Mucosa of rectum (tissue), 2 donors: Measurements from ENCODE around the gene SRR.

Source experiments
- H3K27ac ChIP-seq, 2 donors: one replicate each; pipeline ENCODE4 v1.7.0; 2013; ENCODE audit warnings: inconsistent platforms in 2 of 2, low read depth in 2 of 2, low read length in 2 of 2
- H3K27me3 ChIP-seq, 2 donors: one replicate each; pipeline ENCODE4 v1.7.0; 2013; ENCODE audit warnings: low read length in 2 of 2; ENCODE audit not compliant: control insufficient read depth in 2 of 2, insufficient read depth in 2 of 2
- H3K36me3 ChIP-seq, 2 donors: one replicate each; pipeline ENCODE4 v1.7.0; 2013; ENCODE audit warnings: low read length in 2 of 2; ENCODE audit not compliant: control insufficient read depth in 2 of 2, insufficient read depth in 2 of 2
- H3K4me1 ChIP-seq, 2 donors: one replicate each; pipeline ENCODE4 v1.7.0; 2013; ENCODE audit warnings: low read length in 2 of 2, mild to moderate bottlenecking in 1 of 2; ENCODE audit not compliant: control insufficient read depth in 2 of 2, insufficient read depth in 2 of 2
- H3K4me3 ChIP-seq, 2 donors: one replicate each; pipeline ENCODE4 v1.7.0; 2013; ENCODE audit warnings: low read length in 2 of 2
- H3K9ac ChIP-seq, 2 donors: one replicate each; pipeline ENCODE4 v1.7.0; 2013; ENCODE audit warnings: low read length in 2 of 2, low read depth in 1 of 2, mild to moderate bottlenecking in 1 of 2
- H3K9me3 ChIP-seq, 2 donors: one replicate each; pipeline ENCODE4 v1.7.0; 2013; ENCODE audit warnings: low read length in 2 of 2; ENCODE audit not compliant: control insufficient read depth in 2 of 2
- donor health status: healthy.
- donor health status: Normal muscosa, but diverticular disease.

Gene SRR

DNA sequence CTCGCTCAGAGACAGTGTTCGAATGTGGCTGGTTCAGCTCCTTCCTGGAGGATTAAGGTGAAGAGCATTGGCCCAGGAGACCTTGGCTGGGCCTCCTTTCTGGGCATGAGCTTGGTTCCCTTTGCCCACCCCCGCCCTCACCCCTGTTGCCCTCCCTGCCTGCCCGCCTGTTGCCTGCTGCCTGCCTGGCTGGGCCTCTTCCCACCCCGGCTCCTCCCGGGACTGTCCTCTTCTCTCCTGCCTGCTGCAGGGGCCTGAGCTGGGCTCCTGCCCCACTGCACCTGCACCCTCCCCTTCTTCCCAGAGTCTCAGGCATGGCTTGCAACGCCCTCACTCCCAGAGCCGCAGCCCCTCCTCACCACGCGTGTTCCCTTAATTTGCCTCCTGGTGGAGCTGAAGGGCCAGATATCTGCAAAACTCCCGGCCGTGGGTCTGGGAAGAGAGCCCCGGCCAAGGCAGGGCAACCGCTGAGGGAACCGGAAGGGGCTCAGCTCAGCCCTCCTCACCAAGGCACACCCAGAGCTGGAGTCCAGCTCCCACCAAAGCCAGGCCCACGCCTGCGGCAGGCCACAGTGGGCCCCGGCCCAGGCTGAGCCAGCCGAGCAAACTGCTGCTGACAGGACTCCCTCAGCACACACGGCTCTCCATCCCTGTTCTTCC is 65.9 kb downstream of the SRR start:
- Histone ChIP-seq H3K4me1 (peaks cover 0 to 2% of the 10 kb centered on the region in 2 donors), H3K36me3 (peaks cover 17% of the 10 kb centered on the region in 2 donors), H3K9me3 (no peaks in the 10 kb centered on the region), H3K27me3 (no peaks in the 10 kb centered on the region), H3K27ac (no peak overlapping the region), H3K9ac (no peak overlapping the region), H3K4me3 (no peak overlapping the region)

DNA sequence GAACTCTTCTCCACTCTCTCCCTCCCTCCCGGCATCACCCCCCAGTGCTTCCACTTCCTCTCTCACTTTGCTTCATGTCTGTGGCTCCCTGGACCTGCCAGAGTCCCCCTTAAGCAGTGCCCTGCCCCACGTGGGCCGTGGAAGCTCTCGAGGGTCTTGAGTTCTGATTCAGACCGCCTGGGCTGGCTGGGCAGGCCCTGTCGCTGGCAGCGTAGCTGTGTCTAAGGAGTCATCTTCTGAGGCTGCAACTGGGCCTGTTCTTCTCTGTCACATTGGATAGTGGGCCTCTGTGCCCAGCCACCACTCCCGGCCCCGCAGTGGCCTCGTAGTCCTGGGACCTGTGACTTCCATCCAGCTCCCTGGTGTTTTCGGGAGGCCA is 66.5 kb downstream of the SRR start:
- Histone ChIP-seq H3K9me3 (no peaks in the 10 kb centered on the region), H3K27ac (no peak overlapping the region), H3K9ac (no peak overlapping the region), H3K4me1 (peaks cover 0 to 2% of the 10 kb centered on the region in 2 donors), H3K4me3 (no peak overlapping the region), H3K36me3 (peaks cover 17 to 18% of the 10 kb centered on the region in 2 donors), H3K27me3 (no peaks in the 10 kb centered on the region)

- H3K4me3 ChIP-seq, result no peak overlapping the region
- no peaks in the 10 kb centered on the region for H3K9me3 ChIP-seq
- H3K9ac ChIP-seq, result no peak overlapping the region
- peaks cover 0 to 2% of the 10 kb centered on the region in 2 donors for H3K4me1 ChIP-seq
- no peaks in the 10 kb centered on the region for H3K27me3 ChIP-seq
- no peak overlapping the region for H3K27ac ChIP-seq
- peaks cover 12 to 21% of the 10 kb centered on the region in 2 donors for H3K36me3 ChIP-seq
Measured at GRCh38 chr17:2371183-2372130, 67.7 kb downstream of the SRR start.

DNA sequence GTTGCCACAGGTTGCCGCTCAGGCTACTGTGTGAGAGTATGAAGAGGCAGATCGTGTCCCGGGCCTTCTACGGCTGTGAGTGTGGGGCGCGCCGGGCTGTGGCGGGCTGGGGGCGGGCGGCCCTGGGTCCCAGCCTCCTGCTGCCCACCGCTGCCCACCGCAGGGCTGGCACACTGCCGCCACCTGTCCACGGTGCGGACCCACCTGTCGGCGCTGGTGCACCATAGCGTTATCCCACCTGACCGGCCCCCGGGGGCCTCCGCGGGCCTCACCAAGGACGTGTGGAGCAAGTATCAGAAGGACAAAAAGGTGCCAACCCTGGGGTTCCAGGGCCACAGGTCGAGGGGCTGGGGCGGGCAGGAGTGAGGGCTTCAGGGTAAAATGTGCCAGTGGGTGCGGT is 68.4 kb downstream of the SRR start:
- H3K4me1 ChIP-seq, result peaks cover 0 to 2% of the 10 kb centered on the region in 2 donors
- H3K36me3 ChIP-seq, result peaks cover 11 to 21% of the 10 kb centered on the region in 2 donors
- no peaks in the 10 kb centered on the region for H3K27me3 ChIP-seq

GRCh38 chr17:2372681-2373080 is 68.9 kb downstream of the SRR start:
- H3K9ac ChIP-seq, result no peak overlapping the region
- H3K4me3 ChIP-seq, result no peak overlapping the region
- H3K9me3 ChIP-seq, result no peaks in the 10 kb centered on the region
- H3K4me1 ChIP-seq, result peaks cover 0 to under 1% of the 10 kb centered on the region in 2 donors
- no peak overlapping the region for H3K27ac ChIP-seq
- peaks cover 15 to 21% of the 10 kb centered on the region in 2 donors for H3K36me3 ChIP-seq
- H3K27me3 ChIP-seq, result no peaks in the 10 kb centered on the region

More for the DNA sequence above, 68.4 kb downstream of the SRR start:
- no peaks in the 10 kb centered on the region for H3K9me3 ChIP-seq
- no peak overlapping the region for H3K9ac ChIP-seq
- H3K27ac ChIP-seq, result no peak overlapping the region
- H3K4me3 ChIP-seq, result no peak overlapping the region

DNA sequence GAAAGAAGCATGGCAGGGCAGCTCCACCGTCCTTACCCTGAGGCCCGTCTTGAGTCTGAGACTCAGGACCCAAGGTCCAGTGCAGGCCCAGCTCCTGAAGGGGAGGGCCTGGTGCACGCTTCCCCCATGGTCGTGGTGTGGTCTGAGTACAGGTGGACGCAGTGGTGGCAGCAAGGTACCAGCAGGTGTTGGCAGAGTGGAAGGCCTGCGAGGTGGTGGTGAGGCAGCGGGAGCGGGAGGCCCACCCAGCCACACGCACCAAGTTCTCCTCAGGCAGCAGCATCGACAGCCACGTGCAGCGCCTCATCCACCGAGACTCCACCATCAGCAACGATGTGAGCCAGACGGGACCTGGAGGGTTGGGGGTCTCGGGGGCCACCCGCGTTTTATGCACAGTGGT is 69.4 kb downstream of the SRR start:
- no peak overlapping the region for H3K27ac ChIP-seq
- H3K9ac ChIP-seq, result no peak overlapping the region
- H3K4me1 ChIP-seq, result no peaks in the 10 kb centered on the region
- H3K9me3 ChIP-seq, result no peaks in the 10 kb centered on the region
- no peak overlapping the region for H3K4me3 ChIP-seq
- H3K27me3 ChIP-seq, result no peaks in the 10 kb centered on the region
- peaks cover 15 to 19% of the 10 kb centered on the region in 2 donors for H3K36me3 ChIP-seq
